ELR (cell line): ENCODE measurements around the gene COL17A1.

Experiments
- DNase-seq: peaks from one replicate; pipeline ENCODE4 v3.0.0-alpha.2; 2015; ENCODE audit warnings: low read depth

Gene COL17A1

DNA sequence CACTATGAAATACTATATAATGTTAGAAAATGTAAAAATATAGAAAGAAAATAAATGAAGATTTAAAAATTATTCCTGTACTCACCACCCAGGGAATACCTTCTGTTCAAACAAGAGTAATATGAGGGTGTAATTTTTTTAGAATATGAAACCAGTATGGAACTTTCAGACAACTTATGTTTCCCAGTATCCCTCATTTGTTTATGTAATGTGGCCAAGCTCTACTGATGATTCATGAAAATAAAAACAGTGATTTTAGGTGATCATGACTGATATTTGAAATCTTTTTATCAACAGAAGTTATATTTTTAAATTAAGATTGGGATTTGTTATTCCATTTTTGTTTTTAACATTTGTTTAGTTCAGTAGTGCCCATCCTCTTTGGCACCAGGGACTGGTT, 100.0 kb downstream of the COL17A1 start:
- peak; percentile 62 for DNase-seq

DNA sequence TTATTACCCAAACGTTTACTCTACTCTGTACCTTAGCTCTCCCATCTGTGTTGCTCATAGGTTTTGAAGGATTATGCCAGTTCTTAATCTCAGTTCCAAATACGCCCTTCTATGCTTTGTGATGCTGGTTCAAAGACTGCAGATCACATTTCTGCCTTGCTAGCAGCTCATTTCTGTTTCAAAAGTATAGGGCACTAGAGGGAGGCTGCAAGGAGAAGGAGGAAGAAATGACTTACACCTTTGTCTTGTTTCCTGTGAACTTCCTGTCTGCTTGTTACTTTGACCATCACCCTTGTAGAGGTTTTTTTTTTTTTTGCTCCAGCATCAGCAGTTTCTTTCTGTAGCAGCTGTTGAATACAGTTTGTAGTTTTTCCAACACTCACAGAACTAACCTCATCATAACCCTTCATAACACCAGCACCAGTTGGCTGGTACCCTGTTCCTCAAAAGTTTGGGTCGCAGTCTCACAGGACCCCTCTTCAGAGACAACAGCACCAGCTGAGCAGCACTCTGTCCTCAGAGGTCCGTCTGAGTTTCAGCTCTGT, 102.2 kb downstream of the COL17A1 start:
- peak; percentile 31 for DNase-seq

DNA sequence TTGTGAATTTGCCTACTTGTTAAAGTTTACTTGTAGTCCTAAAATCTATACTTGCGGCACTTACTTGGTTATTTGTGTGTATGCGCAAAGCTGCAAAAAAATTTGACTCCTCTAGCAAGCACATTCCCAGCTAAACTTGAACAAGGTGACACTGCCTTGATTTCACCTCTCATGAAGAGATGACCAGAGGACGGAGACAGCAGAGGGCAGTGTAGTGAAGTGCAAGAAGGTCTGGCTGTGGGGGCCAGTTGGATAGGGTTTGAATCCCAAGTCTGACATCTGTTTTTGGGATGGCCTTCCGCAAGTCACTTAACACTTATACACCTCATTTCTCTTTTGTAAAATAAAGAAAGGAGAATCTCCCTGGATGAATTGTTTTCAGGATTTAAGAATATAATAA, 103.0 kb downstream of the COL17A1 start:
- peak; percentile 35 for DNase-seq
